Midbrain (tissue), 1 donor: ENCODE data around the gene IL1B.

ENCODE experiments used
- DNase-seq: peaks from one replicate; lab custom pipeline; 2025; lab: John Stamatoyannopoulos, UW

The IL1B gene

GRCh38 chr2:112783187-112783714, 53.3 kb downstream of the IL1B start:
- no peak for DNase-seq

DNA sequence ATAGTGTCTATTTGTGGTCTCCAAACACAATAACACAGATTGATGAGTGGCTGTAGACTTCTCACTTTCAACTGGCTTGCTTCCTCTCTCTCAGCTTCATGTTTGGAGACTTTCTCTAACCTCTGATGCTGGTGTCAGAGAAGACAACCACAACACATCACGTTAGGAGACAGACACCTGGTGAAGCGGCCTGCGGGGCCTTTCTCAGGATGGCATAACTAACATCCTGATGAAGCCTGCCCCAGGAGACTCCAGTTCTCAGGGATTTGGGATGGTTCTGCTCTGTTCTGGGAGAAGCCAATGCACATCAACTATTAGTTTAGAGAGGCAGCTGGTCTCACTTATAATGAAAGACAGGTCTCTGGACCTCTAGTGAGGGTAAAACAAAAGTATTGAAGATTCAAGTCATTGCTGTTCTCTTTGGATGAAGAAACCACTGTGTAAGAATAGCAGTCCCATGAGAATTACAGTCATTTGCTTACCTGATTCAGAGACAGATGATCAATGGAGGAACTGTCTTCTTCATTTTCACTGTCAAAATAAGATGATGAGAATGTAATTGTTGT, 54.3 kb downstream of the IL1B start:
- no peak for DNase-seq
